Measurements from ENCODE around the gene DNAH14. TPM values are rescaled to one million over a fixed set of nuclear protein-coding genes. Genes with fewer than 3 reads are reported as not detected.
"Not testable (repeated sequence)": the region's sequence is repeated elsewhere in the genome, so short reads cannot be mapped to it uniquely, and the experiment has no call there.

The DNAH14 gene
- total RNA-seq, 2 experiments from 2014 or later: 0.27 to 0.34 TPM

- POLR2A ChIA-PET: no interaction called here
- TF ChIP-seq, protein P1, sequence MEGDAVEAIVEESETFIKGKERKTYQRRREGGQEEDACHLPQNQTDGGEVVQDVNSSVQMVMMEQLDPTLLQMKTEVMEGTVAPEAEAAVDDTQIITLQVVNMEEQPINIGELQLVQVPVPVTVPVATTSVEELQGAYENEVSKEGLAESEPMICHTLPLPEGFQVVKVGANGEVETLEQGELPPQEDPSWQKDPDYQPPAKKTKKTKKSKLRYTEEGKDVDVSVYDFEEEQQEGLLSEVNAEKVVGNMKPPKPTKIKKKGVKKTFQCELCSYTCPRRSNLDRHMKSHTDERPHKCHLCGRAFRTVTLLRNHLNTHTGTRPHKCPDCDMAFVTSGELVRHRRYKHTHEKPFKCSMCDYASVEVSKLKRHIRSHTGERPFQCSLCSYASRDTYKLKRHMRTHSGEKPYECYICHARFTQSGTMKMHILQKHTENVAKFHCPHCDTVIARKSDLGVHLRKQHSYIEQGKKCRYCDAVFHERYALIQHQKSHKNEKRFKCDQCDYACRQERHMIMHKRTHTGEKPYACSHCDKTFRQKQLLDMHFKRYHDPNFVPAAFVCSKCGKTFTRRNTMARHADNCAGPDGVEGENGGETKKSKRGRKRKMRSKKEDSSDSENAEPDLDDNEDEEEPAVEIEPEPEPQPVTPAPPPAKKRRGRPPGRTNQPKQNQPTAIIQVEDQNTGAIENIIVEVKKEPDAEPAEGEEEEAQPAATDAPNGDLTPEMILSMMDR (IDR thresholded peaks at IDR 0.05): no peak
- H3K27me3 ChIP-seq (ENCODE audit: control insufficient read depth in 1 of 2, insufficient read depth in 2 of 2, low read length in 2 of 2): peaks cover 0 to 4% of the 10 kb centered on the region in 2 experiments
- no peaks in the 10 kb centered on the region for H3K9me3 ChIP-seq (ENCODE audit: control insufficient read depth in 1 of 2, insufficient read depth in 1 of 2, low read length in 2 of 2)
- no peaks in the 10 kb centered on the region for H3K36me3 Mint-ChIP-seq (ENCODE audit: low read depth)
- no peak overlapping the region for H3K4me3 ChIP-seq (ENCODE audit: low read length)
- no peaks in the 10 kb centered on the region for H3K9me3 Mint-ChIP-seq
- CTCF ChIA-PET: no interaction called here
- no peak for DNase-seq
- H3K4me1 Mint-ChIP-seq (ENCODE audit: low read depth): no peaks in the 10 kb centered on the region
- H3K27ac ChIP-seq (ENCODE audit: low read depth in 1 of 2, low read length in 2 of 2): no peak overlapping the region
- H3K27me3 Mint-ChIP-seq: peaks cover 6% of the 10 kb centered on the region
- H3K4me3 Mint-ChIP-seq: no peak overlapping the region
- intact Hi-C loops (cut with DNase I, micrococcal nuclease): no loop called here
- H3K27ac Mint-ChIP-seq: no peak overlapping the region
- H3K36me3 ChIP-seq (ENCODE audit: insufficient read depth, low read length): no peaks in the 10 kb centered on the region
- no peaks in the 10 kb centered on the region for H3K4me1 ChIP-seq (ENCODE audit: insufficient read depth, low read length)
- ATAC-seq (ENCODE audit: poor library complexity): no peak
These were observed 399.6 kb downstream of the DNAH14 start for GRCh38 chr1:225329041-225329440.

DNA sequence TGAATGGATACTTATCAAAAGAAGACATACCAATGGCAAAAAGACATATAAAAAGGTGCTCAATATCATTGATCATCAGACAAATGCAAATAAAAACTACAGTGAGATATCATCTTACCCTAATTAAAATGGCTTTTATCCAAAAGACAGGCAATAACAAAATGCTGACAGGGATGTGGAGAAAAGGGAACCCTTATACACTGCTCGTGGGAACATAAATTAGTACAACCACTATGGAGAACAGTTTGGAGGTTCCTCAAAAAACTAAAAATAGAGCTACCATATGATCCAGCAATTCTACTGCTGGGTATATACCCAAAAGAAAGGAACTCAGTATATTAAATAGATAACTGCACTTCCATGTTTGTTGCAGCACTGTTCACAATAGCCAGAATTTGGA, 400.5 kb downstream of the DNAH14 start:
- H3K27ac ChIP-seq (ENCODE audit: low read depth in 1 of 2, low read length in 2 of 2); H3K9me3 Mint-ChIP-seq; ATAC-seq (ENCODE audit: poor library complexity); H3K36me3 ChIP-seq (ENCODE audit: insufficient read depth, low read length); H3K4me3 ChIP-seq (ENCODE audit: low read length); H3K27ac Mint-ChIP-seq; H3K36me3 Mint-ChIP-seq (ENCODE audit: low read depth); H3K9me3 ChIP-seq (ENCODE audit: control insufficient read depth in 1 of 2, insufficient read depth in 1 of 2, low read length in 2 of 2); H3K27me3 ChIP-seq (ENCODE audit: control insufficient read depth in 1 of 2, insufficient read depth in 2 of 2, low read length in 2 of 2); intact Hi-C loops (cut with DNase I, micrococcal nuclease); H3K4me1 ChIP-seq (ENCODE audit: insufficient read depth, low read length); H3K27me3 Mint-ChIP-seq; H3K4me1 Mint-ChIP-seq (ENCODE audit: low read depth); CTCF ChIA-PET; POLR2A ChIA-PET; DNase-seq; H3K4me3 Mint-ChIP-seq: not testable (repeated sequence)

DNA sequence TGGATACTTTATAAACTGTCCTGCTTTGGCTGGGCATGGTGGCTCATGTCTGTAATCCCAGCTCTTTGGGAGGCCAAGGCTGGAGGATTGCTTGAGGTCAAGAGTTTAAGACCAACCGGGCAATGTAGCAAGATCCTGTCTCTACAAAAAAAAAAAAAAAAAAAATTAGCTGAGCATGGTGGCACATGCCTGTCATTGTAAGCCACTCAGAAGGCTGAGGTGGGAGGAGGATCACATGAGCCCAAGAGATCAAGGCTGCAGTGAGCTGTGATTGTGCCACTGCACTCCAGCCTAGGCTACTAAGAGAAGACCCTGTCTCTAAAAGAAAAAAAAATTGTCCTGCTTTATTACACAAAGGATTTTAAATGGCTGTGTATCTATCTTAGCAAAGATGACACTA, 403.2 kb downstream of the DNAH14 start:
- Histone ChIP-seq H3K36me3 (ENCODE audit: insufficient read depth, low read length) (no peaks in the 10 kb centered on the region), H3K27me3 (ENCODE audit: control insufficient read depth in 1 of 2, insufficient read depth in 2 of 2, low read length in 2 of 2) (no peaks in the 10 kb centered on the region), H3K9me3 (ENCODE audit: control insufficient read depth in 1 of 2, insufficient read depth in 1 of 2, low read length in 2 of 2) (no peaks in the 10 kb centered on the region), H3K27ac (ENCODE audit: low read depth in 1 of 2, low read length in 2 of 2) (no peak overlapping the region), H3K4me1 (ENCODE audit: insufficient read depth, low read length) (no peaks in the 10 kb centered on the region), H3K4me3 (ENCODE audit: low read length) (no peak overlapping the region)
- Mint-ChIP-seq H3K4me1 (ENCODE audit: low read depth) (no peaks in the 10 kb centered on the region), H3K4me3 (no peak overlapping the region), H3K36me3 (ENCODE audit: low read depth) (no peaks in the 10 kb centered on the region), H3K27ac (no peak overlapping the region), H3K9me3 (no peaks in the 10 kb centered on the region), H3K27me3 (no peaks in the 10 kb centered on the region)
- TF ChIP-seq, protein P1 (IDR thresholded peaks at IDR 0.05): no peak
- ChIA-PET POLR2A (no interaction called here), CTCF (no interaction called here)
- DNase-seq (no peak), ATAC-seq (ENCODE audit: poor library complexity) (no peak)
- intact Hi-C loops (cut with DNase I, micrococcal nuclease): no loop called here

- H3K9me3 ChIP-seq (ENCODE audit: control insufficient read depth in 1 of 2, insufficient read depth in 1 of 2, low read length in 2 of 2); H3K4me1 Mint-ChIP-seq (ENCODE audit: low read depth); H3K36me3 Mint-ChIP-seq (ENCODE audit: low read depth); H3K4me1 ChIP-seq (ENCODE audit: insufficient read depth, low read length); H3K27me3 Mint-ChIP-seq; POLR2A ChIA-PET; H3K9me3 Mint-ChIP-seq; ATAC-seq (ENCODE audit: poor library complexity); H3K4me3 Mint-ChIP-seq; CTCF ChIA-PET; intact Hi-C loops (cut with DNase I, micrococcal nuclease); H3K27ac Mint-ChIP-seq; H3K36me3 ChIP-seq (ENCODE audit: insufficient read depth, low read length); DNase-seq; H3K4me3 ChIP-seq (ENCODE audit: low read length); H3K27ac ChIP-seq (ENCODE audit: low read depth in 1 of 2, low read length in 2 of 2): not testable (repeated sequence)
- H3K27me3 ChIP-seq (ENCODE audit: control insufficient read depth in 1 of 2, insufficient read depth in 2 of 2, low read length in 2 of 2): peaks cover 0 to 12% of the 10 kb centered on the region in 2 experiments
These were observed 405.8 kb downstream of the DNAH14 start for GRCh38 chr1:225335098-225335778.

All from CD4-positive, alpha-beta T cell (primary cell).